AG09319 (cell line): ENCODE data around the gene TNKS2.

Experiments
- DNase-seq: peaks from one replicate; pipeline ENCODE4 v3.0.0-alpha.2; 2010; ENCODE audit warnings: low read depth; ENCODE audit errors: extremely low read depth
- TF ChIP-seq, protein P1 (sequence below): IDR thresholded peaks from 2 replicates; pipeline ENCODE4 v1.5.1; 2011; ENCODE audit warnings: low read depth, mild to moderate bottlenecking, inconsistent platforms, low read length, moderate library complexity

The TNKS2 gene

GRCh38 chr10:91778485-91778884 is 19.7 kb upstream of the TNKS2 start:
- DNase-seq, result no peak
- TF ChIP-seq, protein P1, sequence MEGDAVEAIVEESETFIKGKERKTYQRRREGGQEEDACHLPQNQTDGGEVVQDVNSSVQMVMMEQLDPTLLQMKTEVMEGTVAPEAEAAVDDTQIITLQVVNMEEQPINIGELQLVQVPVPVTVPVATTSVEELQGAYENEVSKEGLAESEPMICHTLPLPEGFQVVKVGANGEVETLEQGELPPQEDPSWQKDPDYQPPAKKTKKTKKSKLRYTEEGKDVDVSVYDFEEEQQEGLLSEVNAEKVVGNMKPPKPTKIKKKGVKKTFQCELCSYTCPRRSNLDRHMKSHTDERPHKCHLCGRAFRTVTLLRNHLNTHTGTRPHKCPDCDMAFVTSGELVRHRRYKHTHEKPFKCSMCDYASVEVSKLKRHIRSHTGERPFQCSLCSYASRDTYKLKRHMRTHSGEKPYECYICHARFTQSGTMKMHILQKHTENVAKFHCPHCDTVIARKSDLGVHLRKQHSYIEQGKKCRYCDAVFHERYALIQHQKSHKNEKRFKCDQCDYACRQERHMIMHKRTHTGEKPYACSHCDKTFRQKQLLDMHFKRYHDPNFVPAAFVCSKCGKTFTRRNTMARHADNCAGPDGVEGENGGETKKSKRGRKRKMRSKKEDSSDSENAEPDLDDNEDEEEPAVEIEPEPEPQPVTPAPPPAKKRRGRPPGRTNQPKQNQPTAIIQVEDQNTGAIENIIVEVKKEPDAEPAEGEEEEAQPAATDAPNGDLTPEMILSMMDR, result no peak

DNA sequence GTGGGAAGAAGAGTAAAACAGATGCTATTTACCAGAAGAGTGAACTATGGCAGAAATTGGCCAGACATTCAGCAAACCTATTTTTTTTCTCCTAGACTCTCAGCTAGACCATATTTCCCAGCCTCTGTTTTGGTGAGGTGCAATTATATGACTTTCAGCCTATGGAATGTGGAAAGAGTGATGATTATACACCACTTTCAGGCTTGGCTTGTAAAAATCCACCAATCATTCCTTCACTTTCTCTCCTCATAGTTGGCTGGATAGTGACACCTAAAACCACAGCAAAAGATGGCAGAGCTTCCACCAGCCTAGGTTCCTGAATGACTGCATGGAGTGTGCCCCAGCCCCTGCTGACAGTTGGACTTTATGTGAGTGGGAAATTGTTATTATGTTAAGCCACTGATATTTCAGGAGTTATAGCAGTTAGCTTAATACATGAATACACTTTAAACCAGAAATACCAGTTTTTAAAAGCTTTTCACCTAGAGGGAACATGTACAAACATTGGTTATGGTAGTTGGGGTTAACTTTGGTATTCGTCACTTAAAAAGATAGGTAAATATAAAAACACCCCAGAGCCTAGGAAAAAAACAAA is 19.1 kb upstream of the TNKS2 start:
- DNase-seq, result no peak

DNA sequence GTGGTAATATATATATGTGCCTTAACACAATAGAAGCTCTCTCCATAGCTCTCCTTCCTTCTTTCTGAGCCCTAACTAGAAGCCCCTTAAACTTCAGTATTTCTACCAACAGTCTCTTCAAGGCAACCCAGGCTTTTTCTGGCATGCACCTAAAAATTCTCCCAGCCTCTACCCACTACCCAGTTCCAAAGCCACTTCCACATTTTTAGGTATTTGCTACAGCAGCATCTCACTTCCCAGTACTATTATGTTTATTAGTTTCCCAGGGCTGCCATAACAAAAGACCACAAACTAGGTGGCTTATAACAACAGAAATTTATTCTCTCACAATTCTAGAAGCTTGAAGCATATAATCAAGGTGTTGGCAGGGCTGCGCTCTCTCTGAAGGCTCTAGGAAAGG is 15.7 kb upstream of the TNKS2 start:
- TF ChIP-seq, protein P1, result no peak
- no peak for DNase-seq

More for the DNA sequence above, 19.1 kb upstream of the TNKS2 start:
- TF ChIP-seq, protein P1, result no peak

GRCh38 chr10:91785830-91786229 is 12.4 kb upstream of the TNKS2 start:
- TF ChIP-seq, protein P1, result no peak
- no peak for DNase-seq

- TF ChIP-seq, protein P1, result no peak
- DNase-seq, result no peak
These were observed 11.0 kb upstream of the TNKS2 start for GRCh38 chr10:91787258-91787657.

- TF ChIP-seq, protein P1, result no peak
- no peak for DNase-seq
These were observed 10.4 kb upstream of the TNKS2 start for GRCh38 chr10:91787810-91788209.

DNA sequence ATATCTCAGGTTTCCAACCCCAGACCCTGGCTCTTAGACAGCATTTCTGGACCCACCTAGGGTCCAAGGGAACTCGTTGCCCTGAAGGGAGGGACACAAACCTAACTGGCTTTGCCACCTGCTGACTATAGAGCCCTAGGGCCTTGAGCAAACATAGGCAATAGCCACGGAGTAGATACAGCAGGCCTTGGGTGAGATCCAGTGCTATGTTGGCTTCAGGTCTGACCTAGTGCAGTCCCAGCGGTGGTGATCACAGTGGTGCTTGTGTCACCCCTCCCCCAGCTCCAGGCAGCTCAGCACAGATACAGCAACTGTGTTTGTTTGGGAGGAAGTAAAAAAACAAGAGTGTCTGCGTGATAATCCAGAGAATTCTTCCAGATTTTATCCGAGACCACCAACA is 9.7 kb upstream of the TNKS2 start:
- TF ChIP-seq, protein P1, result no peak
- no peak for DNase-seq
